Ecto neural progenitor cell (in vitro differentiated cells): ENCODE results near the gene NR2C1.
"Not testable (repeated sequence)": the region's sequence is repeated elsewhere in the genome, so short reads cannot be mapped to it uniquely, and the experiment has no call there.

ENCODE experiments used
- DNase-seq: peaks from one replicate; pipeline ENCODE4 v3.0.0-alpha.2; 2018; ENCODE audit warnings: low spot score

Gene NR2C1

GRCh38 chr12:95072900-95073697 lies at the start of gene NR2C1:
NR2C1 (minus strand) TSS chr12:95073618; CDS start chr12:95067384, 6,234 bp downstream.
- DNase-seq: peak; percentile 98

DNA sequence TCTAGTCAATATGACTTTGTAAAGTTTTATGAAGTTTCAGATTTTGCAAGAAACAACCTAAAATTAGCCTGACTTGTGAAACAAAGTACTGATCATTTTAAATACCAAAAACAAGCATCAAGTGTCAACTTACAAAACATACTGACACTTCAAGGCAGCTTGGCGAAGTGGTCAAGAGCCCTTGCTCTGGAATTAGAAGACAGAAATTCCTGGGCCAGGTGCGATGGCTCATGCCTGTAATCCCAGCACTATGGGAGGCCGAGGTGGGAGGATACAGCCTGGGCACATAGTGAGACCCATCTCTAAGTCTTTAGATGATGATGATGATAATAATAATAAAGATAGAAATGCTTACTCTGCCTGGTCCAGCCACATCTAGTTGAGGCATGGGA lies 45.4 kb upstream of the NR2C1 start:
- DNase-seq: no peak

GRCh38 chr12:95118138-95118787 lies 44.8 kb upstream of the NR2C1 start:
- DNase-seq: no peak

DNA sequence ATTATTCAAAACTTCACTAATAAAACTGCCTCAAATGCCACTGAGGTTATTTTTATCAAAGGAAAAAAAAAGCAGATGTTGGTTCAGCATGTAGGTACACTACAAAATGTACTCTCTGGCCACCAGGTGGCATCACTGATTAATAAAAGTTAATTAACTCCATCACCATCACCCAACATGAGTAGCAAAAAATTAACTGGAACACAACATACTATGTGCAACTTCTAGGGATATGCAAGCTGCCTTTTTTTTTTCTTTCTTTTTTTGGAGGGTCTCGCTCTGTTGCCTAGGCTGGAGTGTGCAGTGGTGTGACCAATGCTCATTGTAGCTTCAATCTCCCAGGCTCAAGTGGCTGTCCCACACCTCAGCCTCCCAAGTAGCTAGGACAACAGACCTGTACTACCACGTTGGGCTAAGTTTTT lies 43.8 kb upstream of the NR2C1 start:
- peak; percentile 54 for DNase-seq

- DNase-seq: no peak
Observed at GRCh38 chr12:95116773-95117172, 43.4 kb upstream of the NR2C1 start.

- no peak for DNase-seq
Observed at GRCh38 chr12:95116341-95116740, 42.9 kb upstream of the NR2C1 start.

DNA sequence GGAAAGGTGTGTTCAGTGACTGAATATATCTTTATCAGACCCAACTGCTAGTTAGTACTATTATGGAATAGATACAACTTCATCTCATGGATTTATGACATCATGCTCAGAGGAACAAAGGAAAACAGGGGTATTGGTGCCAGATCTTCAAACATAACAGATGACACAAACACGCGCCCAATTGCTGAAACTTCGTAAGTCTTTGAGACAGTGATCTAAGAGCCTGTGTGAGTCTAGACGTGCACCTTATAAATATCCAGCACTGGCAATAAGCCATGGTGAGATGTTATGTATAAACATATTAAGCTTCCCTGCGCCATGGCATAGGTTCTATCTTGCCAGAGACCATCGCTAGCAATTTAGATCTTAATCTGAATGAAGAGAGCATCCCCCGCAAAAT lies 42.2 kb upstream of the NR2C1 start:
- DNase-seq: no peak

DNA sequence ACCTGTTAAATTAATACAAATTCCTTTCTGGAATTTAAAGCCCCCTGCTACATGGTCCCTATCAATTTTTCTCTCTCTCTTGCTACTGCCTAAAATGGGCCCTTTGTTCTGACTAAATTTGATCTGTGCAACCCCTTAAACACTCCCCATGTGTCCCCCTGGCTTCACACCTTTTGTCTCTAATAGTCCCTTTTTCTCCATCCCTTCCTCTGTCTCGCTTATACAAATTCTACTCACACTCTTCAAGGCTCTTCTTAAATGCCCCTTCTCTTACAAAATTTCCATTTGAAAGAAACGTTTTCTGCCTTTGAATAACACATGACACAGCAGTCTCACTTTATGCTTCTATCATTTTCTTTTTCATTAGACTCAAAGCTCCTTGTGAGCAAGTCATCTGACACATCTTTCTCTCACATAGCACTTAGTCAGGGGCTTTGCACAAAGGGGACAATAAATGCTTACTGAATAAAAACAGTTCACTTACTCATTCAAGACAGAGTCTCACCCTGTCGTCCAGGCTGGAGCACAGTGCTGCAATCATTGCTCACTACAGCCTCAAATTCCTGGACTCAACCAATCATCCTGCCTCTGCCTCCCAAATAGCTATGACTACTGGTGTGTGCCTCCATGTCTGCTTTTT lies 41.5 kb upstream of the NR2C1 start:
- DNase-seq: no peak

DNA sequence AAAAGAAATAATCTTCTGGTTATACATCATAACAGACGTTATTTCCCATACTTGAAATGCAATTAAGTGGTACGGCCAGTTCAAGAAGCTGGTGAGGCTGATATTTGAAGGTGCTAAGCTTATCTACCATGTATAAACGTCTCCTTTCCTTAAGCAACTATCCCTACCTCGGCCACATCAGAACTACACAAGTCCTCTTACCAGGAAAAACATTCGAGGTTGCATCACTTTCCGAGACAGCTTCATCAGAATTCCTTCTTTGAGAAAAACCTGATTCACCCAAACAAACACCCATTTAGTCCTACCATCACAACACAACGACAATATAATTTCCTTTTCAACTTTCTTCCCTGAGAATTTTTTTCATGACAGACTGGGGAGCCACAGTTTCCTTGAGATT lies 33.9 kb upstream of the NR2C1 start:
- no peak for DNase-seq

DNA sequence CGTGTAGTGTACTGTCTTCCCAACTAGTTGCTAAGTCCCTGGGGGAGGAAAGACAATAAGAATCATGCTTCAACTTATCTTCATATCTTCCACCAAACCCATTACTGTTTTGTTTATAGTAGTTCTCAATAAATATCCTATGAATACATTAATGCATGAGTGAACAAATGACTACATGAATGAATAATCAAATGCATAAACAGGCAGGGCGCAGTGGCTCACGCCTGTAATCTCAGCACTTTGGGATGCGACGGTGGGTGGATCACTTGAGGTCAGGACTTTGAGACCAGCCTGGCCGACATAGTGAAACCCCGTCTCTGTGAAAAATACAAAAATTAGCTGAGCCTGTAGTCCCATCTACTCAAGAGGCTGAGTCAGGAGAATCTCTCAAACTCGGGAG lies 32.1 kb upstream of the NR2C1 start:
- DNase-seq: no peak

GRCh38 chr12:95104919-95105452 lies 31.6 kb upstream of the NR2C1 start:
- DNase-seq: no peak

DNA sequence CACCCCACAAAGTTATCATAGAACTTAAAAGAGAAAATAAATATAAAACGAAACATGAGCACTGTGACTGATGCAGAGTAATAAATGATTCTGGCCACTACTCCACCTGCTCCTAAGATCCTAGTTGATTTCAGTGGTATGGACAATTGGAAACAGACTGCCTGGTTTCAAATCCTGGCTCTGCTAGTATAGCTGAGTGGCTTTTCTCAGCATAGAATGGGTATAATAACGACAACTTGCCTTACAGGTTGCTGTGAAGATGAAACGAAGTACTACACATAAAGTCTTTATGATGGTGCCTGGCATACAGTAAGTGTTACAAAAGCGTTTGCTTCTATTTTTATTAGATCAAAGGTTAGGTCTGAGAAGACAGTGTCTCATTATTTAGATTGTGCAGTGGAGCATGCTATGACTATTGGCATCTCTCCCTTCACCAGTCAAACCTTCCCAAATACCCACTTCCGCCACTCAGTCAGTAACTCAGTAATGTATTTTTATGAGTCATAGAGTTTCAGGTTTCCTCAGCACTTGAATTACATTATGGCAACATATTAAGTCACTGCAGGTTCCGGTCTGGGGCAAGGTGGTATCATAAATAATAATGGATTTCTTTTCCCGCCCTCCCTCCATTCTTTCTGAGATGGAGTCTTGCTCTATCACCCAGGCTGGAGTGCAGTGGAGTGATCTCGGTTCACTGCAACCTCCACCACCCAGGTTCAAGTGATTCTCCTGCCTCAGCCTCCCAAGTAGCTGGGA lies 29.7 kb upstream of the NR2C1 start:
- DNase-seq: no peak

DNA sequence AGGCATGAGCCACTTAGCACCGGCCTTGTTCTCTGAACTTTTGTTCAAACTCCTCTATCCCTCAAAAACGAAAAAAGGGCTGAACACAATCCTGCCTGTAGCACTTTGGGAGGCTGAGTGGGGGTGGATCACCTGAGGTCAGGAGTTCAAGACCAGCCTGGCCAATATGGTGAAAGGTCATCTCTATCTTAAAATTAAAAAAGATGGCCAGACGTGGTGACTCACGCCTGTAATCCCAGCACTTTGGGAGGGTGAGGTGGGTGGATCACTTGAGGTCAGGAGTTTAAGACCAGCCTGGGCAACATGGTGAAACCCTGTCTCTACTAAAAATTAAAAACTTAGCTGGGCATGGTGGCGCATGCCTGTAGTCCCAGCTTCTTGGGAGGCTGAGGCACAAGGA lies 28.5 kb upstream of the NR2C1 start:
- DNase-seq: not testable (repeated sequence)

- no peak for DNase-seq
Observed at GRCh38 chr12:95100264-95101190, 27.1 kb upstream of the NR2C1 start.

- no peak for DNase-seq
Observed at GRCh38 chr12:95099270-95099790, 25.9 kb upstream of the NR2C1 start.

DNA sequence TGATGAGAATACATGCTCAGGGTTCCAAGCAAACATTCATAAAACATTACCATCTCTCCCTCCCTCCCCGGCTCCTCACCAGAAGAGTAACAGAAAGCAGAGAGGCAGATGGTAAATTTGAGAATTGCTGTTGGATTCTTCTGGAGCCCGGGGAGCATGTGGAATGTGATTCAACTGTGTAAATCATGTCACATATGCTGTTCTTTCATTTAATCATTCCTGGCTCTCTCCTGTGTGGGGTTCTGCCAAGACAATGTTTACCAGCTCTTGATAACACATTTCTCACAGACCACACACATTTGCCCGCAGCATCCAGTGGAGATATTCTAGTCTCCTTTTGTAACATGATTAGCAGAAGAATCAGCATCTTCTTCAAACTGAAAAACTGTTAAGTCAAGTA lies 23.4 kb upstream of the NR2C1 start:
- DNase-seq: no peak

- no peak for DNase-seq
Observed at GRCh38 chr12:95096378-95096777, 23.0 kb upstream of the NR2C1 start.

GRCh38 chr12:95095866-95096265 lies 22.4 kb upstream of the NR2C1 start:
- DNase-seq: not testable (repeated sequence)

DNA sequence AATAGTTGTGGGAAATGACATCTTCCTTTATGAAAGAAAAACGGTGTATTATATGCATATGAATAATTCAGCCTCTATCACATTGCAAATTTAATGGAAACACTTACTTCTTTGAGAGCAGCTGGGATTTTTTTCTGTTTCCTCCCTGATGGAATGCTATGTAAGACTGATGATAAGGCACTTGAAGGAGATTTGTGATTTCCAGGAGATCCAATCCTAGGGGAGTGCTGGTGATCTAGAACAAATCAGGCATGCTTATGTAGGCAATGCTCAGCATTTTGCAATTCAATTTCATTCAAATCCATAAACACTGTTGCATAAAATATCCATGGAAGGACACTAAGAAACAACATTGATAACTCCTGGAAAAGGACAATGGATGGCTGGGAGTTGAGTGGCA lies 16.0 kb upstream of the NR2C1 start:
- DNase-seq: no peak

- no peak for DNase-seq
Observed at GRCh38 chr12:95088379-95088778, 15.0 kb upstream of the NR2C1 start.

GRCh38 chr12:95085612-95086011 lies 12.2 kb upstream of the NR2C1 start:
- no peak for DNase-seq
